ENCODE results near the gene PSD4.

The PSD4 gene

DNA sequence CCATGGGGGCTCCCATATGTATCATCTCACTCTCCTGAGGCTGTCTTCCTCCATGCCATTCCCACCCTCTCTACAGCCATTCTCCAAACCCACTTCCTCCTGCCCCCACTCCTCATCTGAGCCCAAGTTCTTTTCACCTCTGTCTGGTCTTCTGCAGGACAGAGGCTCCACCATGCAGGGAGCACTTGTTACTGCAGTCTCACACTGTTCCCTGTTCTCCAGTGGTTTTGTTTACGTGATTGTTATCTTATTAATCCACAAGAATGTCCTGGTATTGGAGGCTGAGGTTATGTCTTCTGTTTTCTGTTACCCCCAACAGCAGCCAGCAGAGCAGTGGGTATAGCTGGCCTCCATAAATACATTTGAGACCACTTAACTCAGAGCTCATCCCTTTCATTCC, 53.5 kb downstream of the PSD4 start:
- TF ChIP-seq, protein P1, sequence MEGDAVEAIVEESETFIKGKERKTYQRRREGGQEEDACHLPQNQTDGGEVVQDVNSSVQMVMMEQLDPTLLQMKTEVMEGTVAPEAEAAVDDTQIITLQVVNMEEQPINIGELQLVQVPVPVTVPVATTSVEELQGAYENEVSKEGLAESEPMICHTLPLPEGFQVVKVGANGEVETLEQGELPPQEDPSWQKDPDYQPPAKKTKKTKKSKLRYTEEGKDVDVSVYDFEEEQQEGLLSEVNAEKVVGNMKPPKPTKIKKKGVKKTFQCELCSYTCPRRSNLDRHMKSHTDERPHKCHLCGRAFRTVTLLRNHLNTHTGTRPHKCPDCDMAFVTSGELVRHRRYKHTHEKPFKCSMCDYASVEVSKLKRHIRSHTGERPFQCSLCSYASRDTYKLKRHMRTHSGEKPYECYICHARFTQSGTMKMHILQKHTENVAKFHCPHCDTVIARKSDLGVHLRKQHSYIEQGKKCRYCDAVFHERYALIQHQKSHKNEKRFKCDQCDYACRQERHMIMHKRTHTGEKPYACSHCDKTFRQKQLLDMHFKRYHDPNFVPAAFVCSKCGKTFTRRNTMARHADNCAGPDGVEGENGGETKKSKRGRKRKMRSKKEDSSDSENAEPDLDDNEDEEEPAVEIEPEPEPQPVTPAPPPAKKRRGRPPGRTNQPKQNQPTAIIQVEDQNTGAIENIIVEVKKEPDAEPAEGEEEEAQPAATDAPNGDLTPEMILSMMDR (IDR thresholded peaks at IDR 0.05; ENCODE audit: low read depth, low read length), result no peak
- no peak overlapping the region for H3K4me3 ChIP-seq (ENCODE audit: low read depth, low read length)

DNA sequence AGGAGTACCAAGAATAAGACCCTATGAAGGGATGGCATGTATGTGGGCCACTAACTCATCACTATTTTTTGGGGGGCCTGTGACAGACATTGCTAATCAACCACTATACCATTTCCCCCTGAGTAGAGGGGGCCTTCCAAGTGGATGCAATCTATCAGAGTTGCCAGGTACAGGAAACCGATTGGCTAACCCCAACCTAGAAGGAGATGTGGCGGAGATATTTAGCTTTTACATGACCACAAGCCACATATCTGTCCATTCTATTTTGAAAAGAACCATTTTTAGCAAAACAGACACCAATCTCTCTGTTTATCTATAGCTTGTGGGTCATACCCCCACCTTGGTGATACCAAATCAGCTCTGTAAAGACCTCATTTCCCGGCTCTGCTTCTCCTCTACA, 53.9 kb downstream of the PSD4 start:
- no peak overlapping the region for H3K4me3 ChIP-seq (ENCODE audit: low read depth, low read length)
- TF ChIP-seq, protein P1 (IDR thresholded peaks at IDR 0.05; ENCODE audit: low read depth, low read length), result no peak

DNA sequence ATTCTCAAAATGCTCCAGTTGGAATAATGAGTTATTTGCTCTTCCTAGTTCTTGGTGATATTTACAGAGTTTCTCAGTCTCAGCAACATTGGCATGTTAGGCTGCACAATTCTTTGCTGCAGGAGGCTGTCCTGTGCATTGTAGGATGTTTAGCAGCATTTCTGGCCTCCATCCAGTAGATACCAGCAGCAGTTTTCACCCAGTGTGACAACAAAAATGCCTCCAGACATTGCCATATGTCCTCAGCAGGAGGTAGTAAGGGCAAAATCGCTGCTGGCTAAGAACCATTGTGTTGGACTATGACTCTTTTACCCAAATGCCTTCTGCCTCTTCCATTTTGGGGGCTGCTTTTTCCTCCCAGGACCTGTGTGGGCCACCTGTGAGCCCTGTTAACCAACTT, 54.6 kb downstream of the PSD4 start:
- H3K4me3 ChIP-seq (ENCODE audit: low read depth, low read length), result no peak overlapping the region
- TF ChIP-seq, protein P1 (IDR thresholded peaks at IDR 0.05; ENCODE audit: low read depth, low read length), result no peak

DNA sequence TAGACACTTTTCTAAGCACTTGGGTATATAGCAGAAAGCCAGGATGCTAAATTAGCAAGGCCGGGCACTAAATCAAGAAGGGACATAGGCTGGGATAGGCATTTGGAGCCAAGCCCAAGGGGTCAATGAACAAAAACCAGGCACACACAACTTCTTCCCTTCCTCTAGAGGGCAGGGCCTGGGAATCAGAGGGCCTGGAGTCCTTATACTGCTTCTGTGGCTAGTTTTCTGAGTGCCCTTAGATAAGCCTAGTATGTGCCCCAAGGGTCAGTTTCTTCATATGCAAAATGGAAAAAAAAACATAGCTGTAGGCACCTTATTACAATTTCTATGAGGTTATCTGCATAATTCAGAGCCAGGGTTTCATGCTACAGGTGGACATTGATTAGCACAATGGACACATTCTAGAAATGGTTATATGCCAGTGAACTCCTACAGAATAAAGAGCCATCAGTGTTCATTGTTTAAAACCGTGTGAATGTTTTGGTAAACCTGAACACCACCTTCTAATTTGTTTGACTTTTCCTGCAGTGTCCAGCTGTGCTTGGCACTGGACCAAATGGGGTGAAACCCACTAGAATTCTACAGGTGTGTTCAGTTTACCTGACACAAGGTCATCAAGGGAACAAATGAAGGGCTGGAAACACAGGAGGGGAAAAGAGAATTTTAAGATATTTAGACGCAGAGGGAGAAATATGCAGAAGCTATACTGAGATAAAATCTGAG, 55.4 kb downstream of the PSD4 start:
- TF ChIP-seq, protein P1 (IDR thresholded peaks at IDR 0.05; ENCODE audit: low read depth, low read length), result no peak
- H3K4me3 ChIP-seq (ENCODE audit: low read depth, low read length), result no peak overlapping the region

DNA sequence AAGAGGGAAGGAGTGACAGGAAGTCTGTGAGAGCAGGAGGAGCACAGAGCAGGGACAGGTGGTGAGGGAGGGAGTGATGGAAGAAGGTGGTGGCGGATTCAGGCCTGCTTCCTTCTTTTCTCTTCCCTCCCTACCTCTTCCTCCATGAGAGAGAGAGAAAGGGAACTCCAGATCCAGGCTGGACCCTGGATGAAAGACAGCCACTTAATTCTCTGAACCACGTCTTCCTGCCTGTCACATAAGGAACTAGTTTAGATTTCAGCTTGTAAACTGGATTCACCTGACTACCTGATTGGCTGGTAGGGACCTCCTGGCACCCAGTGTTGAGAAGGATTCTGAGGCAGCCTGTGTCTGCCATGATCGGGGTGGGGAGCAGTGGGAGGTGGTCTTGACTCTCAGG, 56.0 kb downstream of the PSD4 start:
- TF ChIP-seq, protein P1 (IDR thresholded peaks at IDR 0.05; ENCODE audit: low read depth, low read length), result no peak
- no peak overlapping the region for H3K4me3 ChIP-seq (ENCODE audit: low read depth, low read length)

DNA sequence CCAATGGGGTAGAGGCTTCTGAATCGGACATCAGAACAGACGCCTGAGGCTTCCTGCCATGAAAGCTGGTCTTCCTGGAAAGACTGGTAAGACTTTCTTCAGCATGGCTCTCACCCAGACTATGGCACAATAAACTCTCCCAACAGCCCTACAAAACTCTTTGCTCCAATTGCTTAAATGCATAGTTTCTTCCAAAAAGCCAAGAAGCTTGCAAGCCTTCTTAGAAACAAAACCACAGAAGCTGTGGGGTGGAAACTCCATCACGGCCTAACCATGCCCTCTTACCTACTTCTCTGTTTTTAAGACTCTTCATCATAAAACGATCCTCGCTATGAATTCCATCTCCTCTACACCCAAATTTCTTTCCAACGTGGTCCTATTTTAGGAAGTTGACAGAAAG, 56.8 kb downstream of the PSD4 start:
- TF ChIP-seq, protein P1 (IDR thresholded peaks at IDR 0.05; ENCODE audit: low read depth, low read length), result no peak
- H3K4me3 ChIP-seq (ENCODE audit: low read depth, low read length), result no peak overlapping the region

DNA sequence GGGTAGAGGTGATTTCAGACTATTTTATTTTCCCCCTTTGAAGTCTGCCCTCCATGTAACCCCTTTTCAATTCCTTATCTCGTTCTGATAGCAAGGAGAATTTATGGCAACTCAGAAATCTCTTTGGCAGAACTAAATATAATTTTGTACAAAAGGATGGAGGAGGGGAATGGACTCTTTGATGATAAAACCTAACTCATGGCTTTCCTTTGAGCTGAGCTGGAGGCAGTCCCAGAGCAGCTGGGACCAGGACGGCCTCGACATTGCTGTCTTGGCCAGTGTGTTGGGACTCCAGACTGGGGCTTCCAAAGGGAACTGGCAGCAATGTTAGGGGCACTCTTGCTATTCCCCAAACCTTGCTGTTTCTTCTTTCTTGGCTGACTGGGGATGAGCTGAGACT, 57.3 kb downstream of the PSD4 start:
- TF ChIP-seq, protein P1 (IDR thresholded peaks at IDR 0.05; ENCODE audit: low read depth, low read length), result no peak

More for the DNA sequence above, 57.3 kb downstream of the PSD4 start:
- no peak overlapping the region for H3K4me3 ChIP-seq (ENCODE audit: low read depth, low read length)
